ENCODE results near the gene ATG9B. TPM values are rescaled to one million over a fixed set of nuclear protein-coding genes. Genes with fewer than 3 reads are reported as not detected.

ATG9B gene
- total RNA-seq, 1 donor from 2014 or later, result under 0.01 TPM

DNA sequence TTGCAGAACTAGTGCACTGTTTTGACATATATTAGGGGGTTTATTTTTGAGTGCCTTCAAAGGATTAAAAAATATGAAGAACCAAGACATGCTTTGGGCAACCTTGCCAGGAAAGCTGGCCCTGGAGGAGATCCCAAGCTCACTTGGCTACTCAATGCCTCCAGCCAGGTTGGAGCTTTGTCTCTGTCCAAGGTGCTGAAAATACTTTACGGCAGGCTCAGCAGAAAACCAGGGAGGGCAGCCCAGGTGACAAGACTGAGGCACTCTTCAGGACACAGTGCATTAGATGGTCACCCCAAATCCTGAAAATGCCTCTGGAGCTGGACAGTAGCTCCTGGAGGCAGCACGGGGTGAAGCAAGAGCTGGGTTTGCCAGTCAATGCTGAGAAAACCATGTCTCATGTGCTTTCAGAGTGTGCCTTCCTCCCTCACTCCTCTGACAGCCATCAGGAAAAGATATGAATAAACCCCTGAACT, 40.4 kb downstream of the ATG9B start:
- DNase-seq (ENCODE audit: low read depth) (peak; percentile 30), FAIRE-seq (no peak)
- Histone ChIP-seq H3K4me3 (ENCODE audit: low read depth, low read length) (no peak overlapping the region), H3K36me3 (ENCODE audit: control insufficient read depth, insufficient read depth, low read length) (no peaks in the 10 kb centered on the region), H3K27me3 (ENCODE audit: control insufficient read depth, insufficient read depth, low read length) (peaks cover 20% of the 10 kb centered on the region)
- TF ChIP-seq, protein P1, sequence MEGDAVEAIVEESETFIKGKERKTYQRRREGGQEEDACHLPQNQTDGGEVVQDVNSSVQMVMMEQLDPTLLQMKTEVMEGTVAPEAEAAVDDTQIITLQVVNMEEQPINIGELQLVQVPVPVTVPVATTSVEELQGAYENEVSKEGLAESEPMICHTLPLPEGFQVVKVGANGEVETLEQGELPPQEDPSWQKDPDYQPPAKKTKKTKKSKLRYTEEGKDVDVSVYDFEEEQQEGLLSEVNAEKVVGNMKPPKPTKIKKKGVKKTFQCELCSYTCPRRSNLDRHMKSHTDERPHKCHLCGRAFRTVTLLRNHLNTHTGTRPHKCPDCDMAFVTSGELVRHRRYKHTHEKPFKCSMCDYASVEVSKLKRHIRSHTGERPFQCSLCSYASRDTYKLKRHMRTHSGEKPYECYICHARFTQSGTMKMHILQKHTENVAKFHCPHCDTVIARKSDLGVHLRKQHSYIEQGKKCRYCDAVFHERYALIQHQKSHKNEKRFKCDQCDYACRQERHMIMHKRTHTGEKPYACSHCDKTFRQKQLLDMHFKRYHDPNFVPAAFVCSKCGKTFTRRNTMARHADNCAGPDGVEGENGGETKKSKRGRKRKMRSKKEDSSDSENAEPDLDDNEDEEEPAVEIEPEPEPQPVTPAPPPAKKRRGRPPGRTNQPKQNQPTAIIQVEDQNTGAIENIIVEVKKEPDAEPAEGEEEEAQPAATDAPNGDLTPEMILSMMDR (IDR thresholded peaks at IDR 0.05; ENCODE audit: insufficient read depth, low read length, severe bottlenecking), result no peak

DNA sequence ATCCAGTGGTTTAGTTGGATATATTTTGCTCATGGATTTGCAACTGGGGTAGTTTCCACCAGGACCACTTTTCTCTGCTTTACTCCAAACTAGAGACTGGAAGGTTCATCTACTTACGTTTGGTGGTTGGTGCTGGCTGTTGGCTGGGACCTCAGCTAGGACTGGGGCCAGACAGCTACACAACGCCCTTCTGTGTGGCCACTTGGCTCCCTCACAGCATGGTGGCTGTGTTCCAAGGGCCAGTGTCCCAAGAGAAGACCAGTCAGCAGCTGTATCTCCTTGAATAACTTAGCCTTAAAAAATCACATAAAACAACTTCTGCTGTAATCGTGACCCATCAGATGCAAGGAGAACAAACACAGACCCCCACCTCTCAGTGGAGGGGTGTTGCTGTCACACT, 41.9 kb downstream of the ATG9B start:
- Histone ChIP-seq H3K36me3 (ENCODE audit: control insufficient read depth, insufficient read depth, low read length) (no peaks in the 10 kb centered on the region), H3K27me3 (ENCODE audit: control insufficient read depth, insufficient read depth, low read length) (peaks cover 28% of the 10 kb centered on the region), H3K4me3 (ENCODE audit: low read depth, low read length) (no peak overlapping the region)
- FAIRE-seq, result no peak
- TF ChIP-seq, protein P1 (IDR thresholded peaks at IDR 0.05; ENCODE audit: insufficient read depth, low read length, severe bottlenecking), result no peak
- no peak for DNase-seq (ENCODE audit: low read depth)

DNA sequence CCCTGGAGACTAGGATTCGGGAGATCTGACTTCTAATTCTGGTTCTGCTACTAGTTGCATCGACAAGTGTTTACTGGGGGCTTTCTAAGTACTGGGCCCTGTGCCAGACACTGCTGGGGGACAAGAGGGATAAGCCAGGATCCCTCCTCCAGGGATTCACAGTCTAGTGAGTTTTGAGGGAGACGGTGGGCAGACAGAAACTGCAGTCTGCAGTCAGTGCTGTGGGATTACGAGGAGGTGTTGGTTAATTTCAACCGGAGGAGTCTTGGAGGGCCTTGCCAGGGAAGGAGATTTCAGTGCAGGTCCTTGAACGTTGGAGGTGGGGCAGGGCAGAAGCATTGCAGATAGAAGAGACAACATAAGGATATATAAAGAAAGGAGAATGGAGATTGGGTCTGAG, 42.6 kb downstream of the ATG9B start:
- FAIRE-seq, result no peak
- no peak overlapping the region for H3K4me3 ChIP-seq (ENCODE audit: low read depth, low read length)
- H3K36me3 ChIP-seq (ENCODE audit: control insufficient read depth, insufficient read depth, low read length), result no peaks in the 10 kb centered on the region
- H3K27me3 ChIP-seq (ENCODE audit: control insufficient read depth, insufficient read depth, low read length), result peaks cover 33% of the 10 kb centered on the region
- DNase-seq (ENCODE audit: low read depth), result no peak
- TF ChIP-seq, protein P1 (IDR thresholded peaks at IDR 0.05; ENCODE audit: insufficient read depth, low read length, severe bottlenecking), result no peak

DNA sequence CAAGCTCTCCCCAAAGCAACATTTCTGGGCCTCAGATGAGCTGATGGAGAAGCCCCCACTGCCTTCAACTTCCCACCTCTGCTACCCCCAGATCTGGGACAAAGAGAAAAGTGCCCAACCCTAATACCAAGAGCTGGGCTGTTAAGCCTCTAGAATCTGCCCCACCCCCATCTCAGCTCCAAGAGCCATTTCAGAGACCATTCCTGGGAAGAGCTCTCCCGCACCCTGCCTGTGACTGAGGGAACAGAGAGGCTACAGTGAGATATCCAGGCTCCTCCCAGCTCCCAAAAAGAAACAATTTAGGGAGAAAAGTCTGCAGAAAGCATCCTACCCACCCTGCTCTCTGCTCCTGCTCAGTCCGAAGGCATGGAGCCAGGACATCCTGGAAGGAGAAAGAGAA, 43.6 kb downstream of the ATG9B start:
- no peak for FAIRE-seq
- H3K36me3 ChIP-seq (ENCODE audit: control insufficient read depth, insufficient read depth, low read length), result no peaks in the 10 kb centered on the region
- H3K27me3 ChIP-seq (ENCODE audit: control insufficient read depth, insufficient read depth, low read length), result peaks cover 38% of the 10 kb centered on the region
- no peak overlapping the region for H3K4me3 ChIP-seq (ENCODE audit: low read depth, low read length)
- TF ChIP-seq, protein P1 (IDR thresholded peaks at IDR 0.05; ENCODE audit: insufficient read depth, low read length, severe bottlenecking), result no peak
- DNase-seq (ENCODE audit: low read depth), result no peak

DNA sequence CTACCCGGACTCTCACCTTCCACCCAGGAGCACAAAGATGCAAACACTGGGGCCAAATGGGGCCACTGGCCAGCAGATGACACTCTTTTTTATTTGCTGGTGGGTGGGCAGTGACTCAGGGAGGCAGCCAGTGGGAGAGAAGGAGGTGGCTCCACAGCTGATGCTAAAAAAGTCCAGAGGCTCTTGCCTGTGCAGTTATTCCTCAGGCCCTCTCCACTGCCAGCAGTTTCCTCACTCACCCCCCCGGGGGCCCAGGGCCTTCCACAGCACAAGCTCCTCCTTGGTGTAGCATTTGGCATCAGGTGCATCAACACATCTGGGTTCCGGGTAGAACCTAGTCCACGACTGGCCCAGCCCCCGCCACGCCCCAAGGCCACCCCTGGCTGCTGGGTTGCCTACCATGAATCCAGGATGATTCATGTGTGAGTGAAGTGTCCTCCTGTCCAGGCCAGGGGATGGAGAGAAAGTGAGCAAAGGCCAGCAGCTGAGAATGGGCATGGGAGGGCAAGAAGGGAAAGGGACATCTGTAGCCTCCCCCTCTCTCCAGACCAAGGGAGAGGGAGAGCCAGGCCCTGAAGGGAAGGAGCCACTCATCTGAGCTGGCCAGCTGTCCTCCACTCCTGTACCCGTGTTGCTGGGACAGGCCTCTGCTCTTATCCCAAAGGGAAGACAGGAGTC, 44.4 kb downstream of the ATG9B start:
- H3K27me3 ChIP-seq (ENCODE audit: control insufficient read depth, insufficient read depth, low read length), result peaks cover 38% of the 10 kb centered on the region
- FAIRE-seq (no peak), DNase-seq (ENCODE audit: low read depth) (no peak)
- H3K36me3 ChIP-seq (ENCODE audit: control insufficient read depth, insufficient read depth, low read length), result no peaks in the 10 kb centered on the region
- TF ChIP-seq, protein P1 (IDR thresholded peaks at IDR 0.05; ENCODE audit: insufficient read depth, low read length, severe bottlenecking), result no peak
- H3K4me3 ChIP-seq (ENCODE audit: low read depth, low read length), result no peak overlapping the region

Data from bronchial epithelial cell (primary cell).